Myocyte (in vitro differentiated cells): Measurements from ENCODE around the gene RNF32. TPM values are rescaled to one million over a fixed set of nuclear protein-coding genes. Genes with fewer than 3 reads are reported as not detected.

ENCODE experiments used
- DNase-seq: peaks from one replicate; pipeline ENCODE4 v3.0.0-alpha.2; 2012; ENCODE audit warnings: low read depth
- polyA plus RNA-seq: library from polyadenylated mRNA; unstranded; fragments of >200 nt; gene quantifications from one replicate; pipeline ENCODE4 v1.2.1, GENCODE V29; 2012; ENCODE audit warnings: missing spikeins
- total RNA-seq: library from RNA; depleted of rRNA; stranded (reverse); fragments of >200 nt; gene quantifications from 2 replicates; pipeline ENCODE4 v1.2.3, GENCODE V29; 2014

RNF32 gene
- total RNA-seq, result 1.1 and 2.9 TPM in 2 replicates
- polyA plus RNA-seq, result 3.0 TPM

GRCh38 chr7:156640257-156640948 lies at the start of gene RNF32:
TSS of gene RNF32 (plus strand) at chr7:156640774. CDS start at chr7:156643878, 3,104 bp downstream.
- peak; percentile 96 for DNase-seq

- DNase-seq, result no peak
Observed at GRCh38 chr7:156592155-156592884, 48.3 kb upstream of the RNF32 start.

GRCh38 chr7:156594283-156595080 lies 46.1 kb upstream of the RNF32 start:
- no peak for DNase-seq

- DNase-seq, result no peak
Observed at GRCh38 chr7:156600496-156600895, 40.1 kb upstream of the RNF32 start.

- no peak for DNase-seq
Observed at GRCh38 chr7:156602283-156602682, 38.3 kb upstream of the RNF32 start.

GRCh38 chr7:156603011-156603410 lies 37.6 kb upstream of the RNF32 start:
- DNase-seq, result no peak

GRCh38 chr7:156603629-156604028 lies 36.9 kb upstream of the RNF32 start:
- no peak for DNase-seq

GRCh38 chr7:156604311-156604710 lies 36.3 kb upstream of the RNF32 start:
- peak; percentile 45 for DNase-seq

GRCh38 chr7:156604836-156605695 lies 35.5 kb upstream of the RNF32 start:
- no peak for DNase-seq

GRCh38 chr7:156606135-156606534 lies 34.4 kb upstream of the RNF32 start:
- no peak for DNase-seq

GRCh38 chr7:156606691-156607331 lies 33.8 kb upstream of the RNF32 start:
- DNase-seq, result no peak

- no peak for DNase-seq
Observed at GRCh38 chr7:156607332-156608172, 33.0 kb upstream of the RNF32 start.

- no peak for DNase-seq
Observed at GRCh38 chr7:156608173-156608478, 32.4 kb upstream of the RNF32 start.

- DNase-seq, result no peak
Observed at GRCh38 chr7:156609010-156609877, 31.3 kb upstream of the RNF32 start.

- DNase-seq, result no peak
Observed at GRCh38 chr7:156610130-156610529, 30.4 kb upstream of the RNF32 start.

GRCh38 chr7:156610601-156611000 lies 30.0 kb upstream of the RNF32 start:
- DNase-seq, result no peak

- DNase-seq, result no peak
Observed at GRCh38 chr7:156611014-156612010, 29.3 kb upstream of the RNF32 start.
